Lower leg skin (tissue), 4 donors: ENCODE data around the gene ERBB2. TPM values are rescaled to one million over a fixed set of nuclear protein-coding genes. Genes with fewer than 3 reads are reported as not detected.

Source experiments
- DNase-seq, 2 donors: peaks; one replicate each; pipeline ENCODE4 v3.0.0-alpha.2; 2019; ENCODE audit warnings: low spot score in 2 of 2
- H3K4me3 ChIP-seq: fragments of 200-600 bp; sonication (generic); 2 replicates; pipeline ENCODE4 v1.5.1; 2017; ENCODE audit warnings: mild to moderate bottlenecking, low read depth; ENCODE audit not compliant: poor library complexity, severe bottlenecking
- CTCF ChIP-seq, 3 donors: fragments of 450-650 bp; IDR thresholded peaks; one replicate each; pipeline ENCODE4 v1.5.1; 2016; ENCODE audit warnings: antibody characterized with exemption in 3 of 3, mild to moderate bottlenecking in 3 of 3, moderate library complexity in 2 of 3
- POLR2A ChIP-seq, 2 donors: fragments of 450-650 bp; IDR thresholded peaks; one replicate each; pipeline ENCODE4 v1.6.1; 2016 to 2017; ENCODE audit warnings: antibody characterized with exemption in 2 of 2, mild to moderate bottlenecking in 1 of 2, moderate library complexity in 1 of 2
- WGBS, 2 donors: methylation state at CpG; one replicate each; pipeline ENCODE4 v1.1.5; 2018; 5-methylcytosine and 5-hydroxymethylcytosine counted together
- intact Hi-C: fragments of 100-400 bp; cut with DNase I; formaldehyde crosslinking; loops from one replicate; pipeline ENCODE4 v1.15.0; 2023; ENCODE audit warnings: low total_unique reads
- total RNA-seq, 4 donors: library from RNA; depleted of rRNA; stranded (reverse); fragments of >200 nt; gene quantifications; one replicate each; pipeline ENCODE4 v1.1.0, GENCODE V29; 2016

The ERBB2 gene
- total RNA-seq, 4 donors from 2014 or later: 181 to 244 (median 191) TPM

DNA sequence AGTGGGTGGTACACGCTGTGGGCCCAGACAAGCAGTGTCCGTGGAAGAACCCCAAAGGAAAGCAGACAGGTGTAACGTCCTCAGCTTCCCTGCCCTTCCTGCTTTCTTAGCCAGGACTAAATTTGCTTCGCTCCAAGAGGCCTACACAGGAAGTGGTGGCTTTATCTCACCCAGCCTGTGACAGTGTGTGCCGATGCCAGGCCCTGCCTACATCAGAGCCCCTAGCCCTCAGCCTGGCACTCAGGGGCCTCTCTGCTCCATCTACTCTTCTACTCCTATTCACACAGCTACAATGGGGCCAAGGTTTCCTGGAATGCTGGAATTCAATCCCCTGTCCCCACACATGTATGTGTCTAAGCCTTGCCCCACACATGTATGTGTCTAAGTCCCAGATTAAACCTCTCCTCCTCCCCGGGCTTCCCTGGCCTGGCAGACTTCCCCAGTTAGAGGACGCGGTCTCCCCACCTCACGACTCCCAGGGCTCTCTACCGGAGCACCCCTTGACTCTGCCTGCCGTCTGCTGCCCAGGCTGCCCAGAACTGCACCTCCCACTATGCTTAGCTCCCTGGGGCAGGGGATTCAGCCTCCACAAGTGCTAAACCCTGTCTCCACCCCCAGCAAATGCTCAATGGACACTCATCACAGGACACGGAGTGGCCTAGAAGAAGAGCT lies 20.2 kb upstream of the ERBB2 start:
- 75 to 81% methylated on average over 12 of the region's 12 CpGs for WGBS, 2 donors
- no peak for DNase-seq
- no peak overlapping the region for H3K4me3 ChIP-seq
- intact Hi-C loops: no loop called here
- TF ChIP-seq POLR2A (IDR thresholded peaks at IDR 0.05): no peak
- TF ChIP-seq CTCF (IDR thresholded peaks at IDR 0.05): no peak

GRCh38 chr17:39683295-39683939 lies 16.4 kb upstream of the ERBB2 start:
- TF ChIP-seq CTCF (IDR thresholded peaks at IDR 0.05): no peak
- no peak for TF ChIP-seq POLR2A (IDR thresholded peaks at IDR 0.05)
- 92 to 93% methylated on average over 9 of the region's 9 CpGs for WGBS, 2 donors
- no peak for DNase-seq
- H3K4me3 ChIP-seq: no peak overlapping the region
- intact Hi-C loops: no loop called here

- no peak for TF ChIP-seq CTCF (IDR thresholded peaks at IDR 0.05)
- TF ChIP-seq POLR2A (IDR thresholded peaks at IDR 0.05): no peak
- no peak for DNase-seq
- intact Hi-C loops: no loop called here
- 91 to 96% methylated on average over 12 of the region's 12 CpGs for WGBS, 2 donors
- H3K4me3 ChIP-seq: no peak overlapping the region
These were observed 15.3 kb upstream of the ERBB2 start for GRCh38 chr17:39684369-39685192.

GRCh38 chr17:39687101-39687545 lies 12.7 kb upstream of the ERBB2 start:
- WGBS, 2 donors: 63 to 64% methylated on average over 6 of the region's 6 CpGs
- no peak for TF ChIP-seq POLR2A (IDR thresholded peaks at IDR 0.05)
- TF ChIP-seq CTCF (IDR thresholded peaks at IDR 0.05): no peak
- intact Hi-C loops: no loop called here
- no peak overlapping the region for H3K4me3 ChIP-seq
- DNase-seq: no peak

GRCh38 chr17:39687546-39688474 lies 12.1 kb upstream of the ERBB2 start, which contains the start of gene PGAP3:
Gene PGAP3 (minus strand): TSS chr17:39688057. CDS start chr17:39688014, 43 bp downstream.
- 4 to 6% methylated on average over 27 to 45 of the region's 45 CpGs for WGBS, 2 donors
- peak; percentile 72 to 95 for DNase-seq
- intact Hi-C loops: no loop called here
- no peak for TF ChIP-seq CTCF (IDR thresholded peaks at IDR 0.05)
- no peak for TF ChIP-seq POLR2A (IDR thresholded peaks at IDR 0.05)
- peak within 1 kb of the TSS; percentile 50 for H3K4me3 ChIP-seq
